CMK (cell line): ENCODE data around the gene CDC42EP4.

ENCODE experiments used
- DNase-seq: peaks from one replicate; pipeline ENCODE4 v3.0.0-alpha.2; 2010; ENCODE audit warnings: low read depth

Gene CDC42EP4

DNA sequence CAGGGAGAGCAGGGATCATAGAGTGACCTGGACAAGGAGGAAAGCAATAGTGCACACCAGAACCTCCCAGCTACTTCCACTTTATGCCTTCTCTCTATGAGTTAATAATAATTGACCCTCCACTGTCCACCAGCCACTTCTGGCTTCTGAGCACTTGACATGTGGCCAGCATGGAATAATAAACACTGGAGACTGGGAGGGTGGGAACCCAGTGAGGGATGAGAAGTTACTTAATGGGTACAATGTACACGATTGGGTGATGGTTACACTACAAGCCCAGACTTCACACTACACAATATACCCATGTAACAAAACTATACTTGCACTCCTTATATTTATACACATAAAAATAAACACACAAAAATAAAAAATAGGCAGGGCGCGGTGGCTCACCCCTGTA lies 11.4 kb downstream of the CDC42EP4 start:
- no peak for DNase-seq

DNA sequence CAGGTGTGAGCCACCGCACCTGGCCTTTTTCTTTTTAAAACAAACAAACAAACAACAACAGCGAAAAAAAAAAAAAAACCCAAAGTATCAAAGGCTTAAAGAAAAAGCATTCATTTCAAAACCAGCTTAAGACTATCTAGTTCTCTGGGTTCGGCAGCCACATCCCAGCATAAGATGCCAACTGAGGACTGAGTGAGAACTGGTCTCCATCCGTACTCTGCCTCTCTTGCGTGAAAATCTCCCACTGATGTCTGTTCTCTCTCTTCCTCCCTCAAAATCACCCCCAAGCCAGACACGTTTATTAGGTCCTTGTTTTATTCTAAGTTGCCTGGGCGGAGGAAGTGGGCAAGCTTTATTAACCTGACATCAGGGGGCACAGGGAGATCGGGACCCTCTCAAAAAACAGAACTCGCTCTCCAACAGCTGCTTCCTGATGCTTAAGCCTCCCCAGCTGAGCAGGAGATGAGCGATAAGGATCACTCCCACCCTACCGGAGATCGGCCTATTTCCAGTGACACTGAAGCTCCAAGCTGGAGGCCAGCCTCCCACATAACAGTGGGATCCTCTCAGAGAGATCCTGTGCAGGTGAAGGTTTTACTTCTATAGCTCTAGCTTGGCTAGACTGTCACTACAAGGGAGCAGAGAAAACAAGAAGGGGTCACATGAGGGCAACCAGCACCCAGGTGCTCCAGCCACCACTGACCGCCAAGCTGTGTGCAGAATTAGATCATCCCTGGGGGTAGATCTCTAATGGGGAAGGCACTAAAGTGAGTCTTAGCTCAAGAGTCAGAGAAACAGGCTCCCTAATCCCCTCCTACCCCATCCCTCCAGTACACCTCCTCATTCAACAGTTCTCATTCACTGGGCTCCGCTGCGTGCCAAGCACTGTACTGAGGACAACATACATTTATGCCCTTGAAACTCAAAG lies 13.6 kb downstream of the CDC42EP4 start:
- no peak for DNase-seq

DNA sequence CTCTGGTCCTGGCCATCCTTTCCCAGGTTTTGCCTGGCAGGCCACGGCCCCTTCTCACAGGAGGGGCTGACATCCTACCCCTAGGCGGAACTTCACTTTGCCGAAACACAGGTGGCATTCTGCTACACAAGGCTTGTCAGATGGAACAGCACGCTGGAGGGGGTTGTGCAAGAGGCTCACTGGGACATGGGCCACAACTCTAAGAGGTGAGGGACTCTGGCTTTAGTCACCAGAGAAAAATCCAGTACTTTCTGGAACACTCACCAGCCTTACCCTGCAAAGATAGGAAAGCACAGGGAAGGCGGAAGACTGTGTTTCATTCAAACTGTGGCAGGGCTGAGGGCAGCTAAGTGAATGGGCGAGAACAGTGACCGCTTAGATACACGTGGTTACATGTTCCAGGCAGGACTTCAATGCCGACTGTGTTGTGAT lies 18.3 kb downstream of the CDC42EP4 start:
- DNase-seq, result no peak

DNA sequence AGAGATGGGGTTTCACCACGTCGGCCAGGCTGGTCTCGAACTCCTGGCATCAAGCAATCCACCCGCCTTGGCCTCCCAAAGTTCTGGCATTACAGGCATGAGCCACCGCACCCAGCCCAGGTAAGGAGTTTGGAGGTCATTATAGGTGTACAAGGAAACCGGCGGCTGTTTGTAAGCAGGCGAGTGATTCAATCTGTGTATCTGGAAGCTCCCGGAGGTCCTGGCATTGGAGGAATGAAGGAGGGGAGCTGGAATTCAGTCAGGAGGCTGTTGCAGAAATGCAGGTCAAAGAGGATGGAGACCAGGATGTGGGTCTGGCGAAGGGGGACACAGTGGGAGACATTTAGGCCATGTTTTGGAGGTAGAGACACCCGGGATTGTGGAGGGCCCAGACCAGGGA lies 18.8 kb downstream of the CDC42EP4 start:
- DNase-seq, result no peak

DNA sequence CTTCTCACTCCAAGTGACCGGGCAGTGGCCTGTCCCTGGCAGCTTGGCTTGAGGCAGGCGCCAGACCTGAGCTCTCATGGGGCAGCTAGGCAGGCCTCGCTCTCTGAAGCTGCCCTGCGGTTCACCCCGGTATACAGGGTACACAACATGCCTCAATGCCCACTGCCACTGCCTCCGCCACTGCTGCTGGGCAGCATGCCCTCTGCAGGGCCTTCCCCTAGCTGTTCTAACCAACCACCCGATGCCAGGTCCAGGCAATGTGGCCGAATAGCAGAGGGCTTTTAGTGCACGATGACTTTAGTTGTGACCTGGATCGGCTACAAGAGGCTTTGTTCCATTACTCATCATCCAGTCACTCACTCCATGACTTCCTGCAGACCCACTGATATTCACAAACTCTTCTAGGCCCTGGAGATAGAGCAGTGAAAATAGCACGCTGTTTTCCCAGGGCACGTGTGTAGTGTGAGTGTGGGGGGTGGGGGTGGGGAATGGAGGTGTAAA lies 19.7 kb downstream of the CDC42EP4 start:
- DNase-seq, result no peak

DNA sequence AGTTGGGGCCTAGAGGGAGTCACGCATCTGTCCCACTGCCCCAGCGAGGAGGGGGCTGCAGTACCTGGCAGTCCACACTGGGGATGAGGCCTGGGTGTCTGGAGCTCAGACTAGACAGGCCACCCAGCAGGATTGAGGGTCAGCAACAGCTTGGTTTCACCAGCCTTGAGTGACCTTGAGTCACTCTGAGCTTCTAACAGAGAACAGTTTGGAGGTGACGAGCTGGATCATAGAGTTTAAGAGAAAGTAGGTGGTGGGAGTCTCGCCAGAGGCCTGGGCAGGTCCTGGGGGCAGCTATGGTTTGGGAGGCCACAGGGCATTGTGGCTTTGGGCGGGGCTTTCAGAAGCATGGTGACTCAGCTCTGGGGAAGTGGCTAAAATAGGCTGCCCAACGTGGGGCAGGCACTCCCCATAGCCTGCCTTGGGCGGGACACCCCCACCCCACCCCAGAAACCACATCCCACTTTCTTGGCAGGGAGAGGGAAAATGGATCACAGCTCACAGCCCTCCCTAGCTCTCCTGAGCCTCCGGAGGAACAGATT lies 20.5 kb downstream of the CDC42EP4 start:
- no peak for DNase-seq

DNA sequence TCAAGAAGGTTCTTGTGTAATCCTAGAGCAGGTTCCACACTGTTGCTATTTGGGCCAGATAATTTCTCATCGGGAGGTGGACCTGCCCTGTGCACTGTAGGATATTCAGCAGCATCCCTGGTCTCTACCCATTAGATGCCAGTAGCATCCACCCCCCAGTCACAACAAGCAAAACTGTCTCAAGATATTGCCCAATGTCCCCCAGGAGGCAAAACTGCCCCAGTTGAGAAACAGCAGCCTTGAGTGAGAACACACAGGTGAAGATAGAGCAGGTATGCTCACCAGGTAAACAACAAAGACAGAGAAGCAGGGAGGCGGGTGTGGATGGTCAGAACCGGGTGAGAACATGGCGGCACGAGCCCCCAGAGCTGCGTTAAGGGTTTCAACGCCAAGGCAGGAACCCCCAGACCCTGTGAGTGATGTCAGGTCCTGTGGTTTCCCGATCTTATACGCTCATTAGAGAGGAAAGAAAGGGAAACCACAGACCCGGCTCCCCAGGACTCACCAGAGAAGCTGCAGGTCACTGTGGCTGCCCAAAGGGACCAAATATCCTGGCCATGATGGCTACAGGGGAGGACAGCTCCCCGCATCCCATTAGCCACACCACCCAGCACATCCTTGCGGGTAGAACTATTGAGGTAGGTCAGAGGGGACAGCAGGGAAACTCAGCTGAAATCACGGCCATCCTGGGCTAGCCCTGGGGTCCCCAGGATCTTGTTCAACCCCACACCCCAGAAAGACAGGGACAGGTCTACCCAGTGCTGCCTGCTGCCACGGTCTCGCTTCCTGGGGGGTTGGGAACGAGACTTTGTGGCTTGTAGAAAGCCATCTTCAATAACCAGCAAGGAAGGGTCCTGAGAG lies 21.2 kb downstream of the CDC42EP4 start:
- DNase-seq, result no peak

DNA sequence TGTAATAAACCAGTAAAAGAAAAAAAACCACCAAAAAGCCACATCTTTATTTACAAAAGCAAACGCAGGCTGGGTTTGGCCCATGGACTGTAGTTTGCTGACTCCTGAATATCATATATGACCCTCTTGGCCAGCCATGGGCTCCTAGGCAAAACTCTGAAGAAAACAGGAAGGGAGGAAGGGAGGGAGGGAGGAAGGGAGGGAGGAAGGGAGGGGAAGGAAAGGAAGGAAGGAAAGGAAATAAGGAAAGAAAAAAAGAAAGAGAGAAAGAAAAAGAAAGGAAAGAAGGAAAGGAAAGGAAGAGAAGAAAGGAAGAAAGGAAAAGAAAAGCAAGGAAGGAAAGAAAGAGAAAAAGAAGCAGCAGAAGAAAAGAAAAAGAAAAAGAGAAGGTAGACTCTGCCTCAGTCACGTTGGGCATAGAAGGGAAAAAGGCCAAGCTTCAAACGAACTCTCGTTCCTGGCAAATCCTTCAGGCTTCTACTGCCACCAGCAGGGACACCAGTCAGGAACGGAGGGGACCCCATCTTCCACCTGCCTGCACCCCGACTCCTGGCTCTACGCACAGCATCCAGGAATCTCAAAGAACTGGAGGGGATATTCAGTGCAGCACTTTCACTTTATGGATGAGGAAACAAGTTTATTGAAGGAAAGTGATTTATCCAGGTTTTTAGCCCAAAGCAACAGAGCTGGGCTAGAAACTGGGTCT lies 22.1 kb downstream of the CDC42EP4 start:
- no peak for DNase-seq

DNA sequence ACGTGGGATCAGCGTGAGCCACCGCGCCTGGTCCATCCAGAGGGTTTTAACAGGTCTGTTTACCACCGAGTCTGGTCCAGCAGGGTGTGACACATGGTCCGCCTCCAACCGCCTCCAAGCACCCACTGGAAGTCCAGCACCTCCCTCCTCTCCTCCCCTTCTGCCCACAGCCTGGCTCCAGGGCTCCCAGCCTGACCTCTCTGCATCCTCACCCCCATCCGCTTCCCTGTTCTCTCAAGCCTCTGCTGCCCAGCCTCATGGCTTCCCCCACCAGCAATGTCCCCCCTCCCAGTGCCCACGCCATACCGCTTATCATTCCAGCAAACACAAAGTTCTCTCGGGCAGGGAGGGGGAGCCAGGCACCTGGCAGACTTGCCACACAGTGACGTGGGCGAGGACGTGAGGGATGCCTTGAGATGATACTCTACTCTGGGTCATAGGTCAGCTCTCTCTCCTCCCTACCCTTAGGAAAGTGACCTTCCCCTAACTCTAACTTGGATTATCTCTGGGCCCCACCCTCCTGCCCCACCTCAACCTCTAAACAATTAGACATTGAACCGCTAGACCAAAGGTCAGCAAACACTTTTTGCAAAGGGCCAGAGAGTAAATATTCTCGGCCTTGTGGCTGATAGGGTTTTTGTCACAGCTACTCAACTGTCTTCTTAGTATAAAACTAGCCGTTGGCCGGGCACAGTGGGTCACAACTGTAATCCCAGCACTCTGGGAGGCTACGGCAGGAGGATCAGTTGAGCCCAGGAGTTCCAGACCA lies 23.1 kb downstream of the CDC42EP4 start:
- no peak for DNase-seq

DNA sequence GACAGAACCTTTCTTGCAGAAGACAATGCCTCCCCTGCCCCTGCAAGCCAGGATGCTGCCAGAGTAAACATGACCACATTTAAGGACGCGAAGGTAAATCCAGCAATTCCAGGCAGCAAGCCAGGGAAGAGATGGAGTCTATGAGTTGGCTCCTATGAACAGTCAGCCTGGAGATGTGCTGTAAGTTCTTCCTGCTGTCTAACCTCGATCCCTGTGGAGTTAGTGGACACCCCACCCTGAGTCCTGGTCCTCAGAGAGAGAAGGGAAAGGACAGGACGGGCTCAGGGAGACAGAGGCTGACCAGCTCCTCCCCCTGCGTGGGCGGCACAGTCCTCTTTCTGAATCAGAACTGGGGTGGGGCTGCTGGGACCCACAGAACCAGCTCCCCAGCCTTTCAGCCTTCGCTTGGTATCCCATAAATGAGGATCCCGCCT lies 24.9 kb downstream of the CDC42EP4 start:
- no peak for DNase-seq

DNA sequence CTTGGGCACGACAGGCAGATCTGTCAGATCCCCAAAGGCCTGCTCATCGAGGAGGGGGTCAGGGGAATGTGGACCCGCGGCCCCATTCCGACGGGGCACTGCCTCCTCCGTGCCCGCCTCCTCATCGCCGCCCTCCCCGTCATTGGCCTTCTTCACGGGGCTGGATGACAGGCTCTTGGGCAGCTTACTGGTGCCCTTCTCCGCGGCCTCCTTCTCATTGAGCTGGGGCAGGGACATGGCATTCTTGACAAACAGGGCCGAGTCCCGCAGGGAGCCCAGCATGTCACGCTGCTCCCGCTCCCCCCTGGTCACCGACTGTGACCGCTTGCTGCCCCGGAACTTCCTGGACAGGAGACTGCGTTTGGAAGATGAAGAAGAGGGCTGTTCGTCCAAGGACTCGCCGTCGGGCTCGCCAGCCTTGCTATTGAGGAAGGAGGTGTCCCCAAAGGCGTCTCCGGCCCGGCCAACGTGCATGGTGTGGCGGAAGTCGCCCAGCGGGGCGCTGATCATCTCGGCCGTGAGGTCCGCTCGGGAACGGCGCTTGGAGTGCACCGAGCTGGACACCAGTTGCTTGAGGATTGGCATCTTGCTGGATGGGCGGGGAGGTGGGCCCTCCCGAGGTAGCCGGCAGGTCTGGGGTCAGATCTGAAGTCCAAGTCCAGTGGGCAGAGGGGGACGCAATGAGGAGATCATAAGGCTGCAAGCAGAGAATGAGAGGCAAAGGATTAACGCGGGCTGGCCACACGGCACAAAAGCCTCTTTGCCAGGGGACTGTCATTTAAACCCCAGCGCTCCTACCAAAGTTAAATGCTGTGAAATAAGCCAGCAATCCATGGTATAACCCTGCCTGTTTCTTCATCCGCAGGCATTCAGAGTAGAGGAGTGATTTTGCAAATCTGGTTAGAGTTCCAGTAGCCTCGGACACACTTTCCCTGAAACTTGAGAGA lies 25.6 kb downstream of the CDC42EP4 start:
- DNase-seq, result no peak

DNA sequence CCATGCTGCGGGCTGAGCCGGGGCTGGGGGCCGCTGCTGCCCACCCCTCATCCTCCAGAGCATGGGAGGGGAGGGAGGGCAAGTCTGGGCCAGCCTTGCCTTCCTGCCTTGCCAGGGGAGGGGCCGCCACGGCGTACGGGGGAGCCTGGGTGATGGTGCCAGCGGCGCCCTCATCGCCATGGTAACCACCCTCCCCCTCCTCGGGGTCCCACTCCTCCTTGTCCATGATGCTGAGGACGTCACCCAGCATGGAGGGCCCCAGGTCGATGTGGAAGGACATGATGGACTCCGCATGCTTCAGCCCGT lies 26.2 kb downstream of the CDC42EP4 start:
- no peak for DNase-seq

DNA sequence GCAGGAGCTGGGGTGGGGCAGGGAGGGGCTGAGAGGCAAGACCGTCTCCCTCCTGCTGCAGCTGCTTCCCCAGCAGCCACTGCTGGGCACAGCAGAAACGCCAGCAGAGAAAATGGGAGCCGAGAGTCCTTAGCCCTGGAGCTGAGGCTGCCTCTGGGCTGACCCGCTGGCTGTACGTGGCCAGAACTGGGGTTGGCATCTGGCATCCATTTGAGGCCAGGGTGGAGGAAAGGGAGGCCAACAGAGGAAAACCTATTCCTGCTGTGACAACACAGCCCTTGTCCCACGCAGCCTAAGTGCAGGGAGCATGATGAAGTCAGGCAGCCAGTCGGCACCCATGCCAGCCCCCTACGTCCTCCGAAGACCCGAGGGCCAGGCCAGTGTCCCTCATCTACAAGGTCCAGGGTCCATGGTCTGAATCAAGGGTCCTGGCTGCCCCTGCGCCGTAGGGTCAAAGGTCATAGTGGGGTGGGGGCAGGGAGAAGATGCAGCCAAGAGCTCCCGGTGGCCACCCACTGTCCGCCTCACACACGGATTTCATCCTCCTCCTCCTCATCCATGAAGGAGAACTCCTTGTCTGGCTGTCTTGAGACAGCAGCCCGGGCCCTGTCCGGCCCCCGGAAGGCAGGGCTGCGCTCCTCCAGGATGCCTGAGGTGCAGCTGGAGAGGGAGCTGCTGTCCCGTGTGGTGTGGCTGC lies 26.7 kb downstream of the CDC42EP4 start:
- DNase-seq, result no peak

DNA sequence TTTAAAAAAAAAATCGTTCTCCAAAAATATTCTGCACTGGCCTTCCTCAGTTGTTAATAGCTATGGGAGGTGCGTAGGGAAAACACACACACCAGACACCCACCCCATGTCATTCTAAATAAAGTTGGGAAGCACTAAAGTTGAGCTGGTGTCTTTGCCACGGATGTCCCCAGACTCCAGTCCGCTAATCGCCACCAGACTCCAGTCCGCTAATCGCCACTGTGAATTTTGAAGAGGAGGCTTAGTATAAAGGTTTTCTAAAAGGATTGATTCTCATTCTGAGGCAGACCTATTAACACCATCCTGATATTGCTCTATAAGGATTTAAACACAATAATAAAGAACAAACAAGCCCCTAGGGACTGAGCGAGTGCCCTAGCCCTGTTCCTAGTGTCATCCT lies 27.4 kb downstream of the CDC42EP4 start:
- DNase-seq, result no peak

DNA sequence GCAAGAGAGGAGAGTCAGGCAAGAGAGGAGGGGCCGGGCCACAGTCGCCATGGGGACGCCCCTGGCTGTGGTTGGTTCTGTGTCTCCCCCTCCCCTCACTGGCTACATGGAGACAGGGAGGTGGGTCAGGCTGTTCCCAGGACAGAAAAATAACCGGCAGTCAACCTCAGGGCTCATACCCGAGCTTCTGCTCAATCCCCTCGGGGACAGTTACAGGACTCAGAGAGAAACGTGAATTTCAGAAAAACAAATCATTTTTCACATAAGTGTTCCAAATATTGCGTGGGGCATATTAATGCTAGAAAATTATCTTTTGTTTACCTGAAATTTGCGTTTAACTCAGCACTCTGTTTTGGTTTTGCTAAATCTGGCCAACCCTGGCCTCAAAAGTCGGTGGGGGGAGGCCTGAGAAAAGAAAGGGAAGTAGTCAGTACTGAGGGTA lies 27.9 kb downstream of the CDC42EP4 start:
- no peak for DNase-seq

DNA sequence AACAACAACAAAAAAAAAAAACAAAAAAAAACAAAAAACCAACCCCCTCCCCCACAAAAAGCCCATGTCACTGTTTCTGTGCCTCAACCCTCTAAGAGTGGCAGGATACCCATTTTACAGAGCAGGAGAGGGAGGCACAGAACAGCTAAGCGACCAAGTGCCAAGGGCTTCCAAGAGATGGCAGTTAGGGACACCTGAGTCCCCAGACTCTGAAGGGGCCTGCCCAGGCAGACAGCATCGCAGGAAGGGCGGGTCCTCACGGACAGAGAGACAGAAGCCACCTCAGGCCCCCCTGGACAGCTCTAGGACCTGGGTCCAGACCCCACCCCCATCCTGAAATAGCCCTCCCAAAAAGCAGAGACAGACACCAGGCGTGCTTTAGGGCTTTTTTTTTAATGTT lies 28.6 kb downstream of the CDC42EP4 start:
- DNase-seq, result no peak

DNA sequence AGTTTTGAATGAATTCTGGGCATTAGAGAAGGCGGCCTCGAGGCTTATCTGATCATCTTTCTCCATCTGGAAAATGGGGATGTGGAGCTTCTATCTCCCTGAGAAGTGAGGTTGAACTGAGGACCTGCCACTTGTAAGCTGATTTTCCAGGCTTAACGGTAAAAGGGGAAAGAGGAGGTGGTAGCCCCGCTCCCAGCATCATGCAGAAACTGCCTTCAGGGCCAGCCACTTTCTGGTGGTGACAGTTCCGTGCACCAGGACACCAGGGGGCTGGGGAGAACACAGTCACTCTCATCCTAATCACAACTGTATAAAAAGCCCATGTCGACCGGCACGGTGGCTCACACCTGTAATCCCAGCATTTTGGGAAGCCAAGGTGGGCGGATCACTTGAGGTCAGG lies 29.2 kb downstream of the CDC42EP4 start:
- no peak for DNase-seq

DNA sequence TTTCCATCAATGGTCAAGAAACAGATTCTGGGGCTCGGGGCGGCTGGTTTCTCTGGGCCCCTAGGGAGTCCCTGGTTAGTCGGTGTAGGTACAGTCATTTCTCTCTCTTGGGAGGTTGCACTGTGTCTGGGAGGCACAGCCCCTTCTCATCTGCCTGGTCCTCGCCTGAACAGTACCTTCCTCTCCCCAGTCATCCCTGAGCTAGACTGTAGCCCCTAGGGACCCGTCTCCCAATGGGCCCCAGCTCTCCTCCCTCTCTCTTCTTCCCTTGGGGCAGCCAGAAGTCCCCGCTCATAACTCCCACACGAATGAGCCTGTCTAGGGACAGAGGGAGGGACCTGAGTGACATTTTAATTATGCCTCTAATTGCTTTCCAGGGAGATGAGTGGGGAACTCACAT lies 29.9 kb downstream of the CDC42EP4 start:
- DNase-seq, result no peak

DNA sequence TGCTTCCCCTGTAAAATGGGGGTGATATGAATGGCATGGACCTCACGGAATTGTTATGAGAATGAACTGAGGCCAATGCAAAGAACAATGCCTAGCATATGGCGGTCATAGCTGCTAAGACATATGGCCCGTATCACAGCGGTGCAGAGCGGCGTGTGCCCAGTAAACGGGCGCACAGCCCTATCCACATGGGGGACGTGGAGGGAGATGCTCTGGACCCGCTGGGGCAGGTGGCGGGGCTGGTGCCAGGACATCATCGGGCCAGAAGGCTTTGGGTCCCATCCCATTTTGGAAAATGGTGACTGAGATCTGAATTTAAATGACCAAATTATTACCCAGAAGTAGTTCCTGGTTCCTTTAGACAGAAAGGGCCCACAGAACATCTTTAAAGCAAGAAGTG lies 31.6 kb downstream of the CDC42EP4 start:
- DNase-seq, result no peak
